Glutamatergic neuron (in vitro differentiated cells): ENCODE data around the gene KCNMA1. TPM values are rescaled to one million over a fixed set of nuclear protein-coding genes. Genes with fewer than 3 reads are reported as not detected.

Experiments used
- DNase-seq: peaks from one replicate; pipeline ENCODE4 v3.0.0; 2022
- H3K27ac Mint-ChIP-seq: one replicate; pipeline ENCODE4 v1.8.0; 2020; ENCODE audit warnings: mild to moderate bottlenecking, mixed read lengths, inconsistent platforms; ENCODE audit not compliant: unreplicated experiment
- H3K27me3 Mint-ChIP-seq: one replicate; pipeline ENCODE4 v1.8.0; 2020; ENCODE audit warnings: mild to moderate bottlenecking, moderate library complexity, mixed read lengths, inconsistent platforms; ENCODE audit not compliant: unreplicated experiment
- H3K36me3 Mint-ChIP-seq: one replicate; pipeline ENCODE4 v1.8.0; 2020; ENCODE audit warnings: mild to moderate bottlenecking, mixed read lengths, inconsistent platforms; ENCODE audit not compliant: unreplicated experiment
- H3K4me1 Mint-ChIP-seq: one replicate; pipeline ENCODE4 v1.8.0; 2020; ENCODE audit warnings: mild to moderate bottlenecking, low read depth, mixed read lengths, inconsistent platforms; ENCODE audit not compliant: unreplicated experiment
- H3K4me3 Mint-ChIP-seq: one replicate; pipeline ENCODE4 v1.8.0; 2020; ENCODE audit warnings: mild to moderate bottlenecking, mixed read lengths, inconsistent platforms; ENCODE audit not compliant: unreplicated experiment
- H3K9me3 Mint-ChIP-seq: one replicate; pipeline ENCODE4 v1.8.0; 2020; ENCODE audit warnings: mild to moderate bottlenecking, moderate library complexity, mixed read lengths, inconsistent platforms; ENCODE audit not compliant: unreplicated experiment
- CTCF ChIP-seq: fragments of 200-600 bp; sonication (generic); IDR thresholded peaks from one replicate; pipeline ENCODE4 v1.5.0; 2021; ENCODE audit not compliant: partially characterized antibody, unreplicated experiment
- total RNA-seq: library from RNA; stranded (reverse); fragmentation: NEBNext Ultra II Directional; extraction: Animal tissue kit (Norgen Biotek cat#: 25700); gene quantifications from one replicate; pipeline ENCODE4 v1.2.1, GENCODE V29; 2021; ENCODE audit not compliant: unreplicated experiment

Gene KCNMA1
- total RNA-seq, 1 donor from 2014 or later: 3.2 TPM

GRCh38 chr10:77223526-77224460 lies 413.8 kb downstream of the KCNMA1 start:
- H3K9me3 Mint-ChIP-seq: no peaks in the 10 kb centered on the region
- no peak for DNase-seq
- no peak for TF ChIP-seq CTCF
- no peak overlapping the region for H3K27ac Mint-ChIP-seq
- H3K4me1 Mint-ChIP-seq: no peaks in the 10 kb centered on the region
- no peaks in the 10 kb centered on the region for H3K36me3 Mint-ChIP-seq
- peaks cover 2% of the 10 kb centered on the region for H3K27me3 Mint-ChIP-seq
- H3K4me3 Mint-ChIP-seq: no peak overlapping the region

GRCh38 chr10:77220150-77220549 lies 417.5 kb downstream of the KCNMA1 start:
- Mint-ChIP-seq H3K4me3 (no peak overlapping the region), H3K27me3 (peaks cover 2% of the 10 kb centered on the region), H3K36me3 (no peaks in the 10 kb centered on the region), H3K4me1 (no peaks in the 10 kb centered on the region), H3K27ac (no peak overlapping the region), H3K9me3 (no peaks in the 10 kb centered on the region)
- no peak for TF ChIP-seq CTCF
- no peak for DNase-seq

- Mint-ChIP-seq H3K4me1 (no peaks in the 10 kb centered on the region), H3K4me3 (no peak overlapping the region), H3K27ac (no peak overlapping the region), H3K27me3 (peaks cover 2% of the 10 kb centered on the region), H3K9me3 (no peaks in the 10 kb centered on the region), H3K36me3 (no peaks in the 10 kb centered on the region)
- TF ChIP-seq CTCF: no peak
- no peak for DNase-seq
Observed at GRCh38 chr10:77219046-77219445, 418.6 kb downstream of the KCNMA1 start.

- no peak overlapping the region for H3K4me3 Mint-ChIP-seq
- H3K4me1 Mint-ChIP-seq: no peaks in the 10 kb centered on the region
- H3K27ac Mint-ChIP-seq: no peak overlapping the region
- H3K27me3 Mint-ChIP-seq: no peaks in the 10 kb centered on the region
- H3K36me3 Mint-ChIP-seq: no peaks in the 10 kb centered on the region
- no peak for TF ChIP-seq CTCF
- H3K9me3 Mint-ChIP-seq: no peaks in the 10 kb centered on the region
- no peak for DNase-seq
Observed at GRCh38 chr10:77214799-77215198, 422.8 kb downstream of the KCNMA1 start.

- H3K4me1 Mint-ChIP-seq: no peaks in the 10 kb centered on the region
Observed at GRCh38 chr10:77212632-77213031, 425.0 kb downstream of the KCNMA1 start.

More at GRCh38 chr10:77212632-77213031, 425.0 kb downstream of the KCNMA1 start:
- Mint-ChIP-seq H3K4me3 (no peak overlapping the region), H3K36me3 (no peaks in the 10 kb centered on the region), H3K27me3 (no peaks in the 10 kb centered on the region), H3K9me3 (no peaks in the 10 kb centered on the region), H3K27ac (no peak overlapping the region)
- DNase-seq: no peak
- TF ChIP-seq CTCF: no peak
